Neuronal stem cell (in vitro differentiated cells): Measurements from ENCODE around the gene LHX6. TPM values are rescaled to one million over a fixed set of nuclear protein-coding genes. Genes with fewer than 3 reads are reported as not detected.
A peak's percentile ranks its signal among the peaks of the same experiment; 100 is the strongest.

ENCODE experiments used
- DNase-seq: peaks from one replicate; pipeline ENCODE4 v3.0.0-alpha.2; 2013; ENCODE audit warnings: low spot score
- H2AFZ ChIP-seq: one replicate; pipeline ENCODE4 v1.6.1; 2013; ENCODE audit warnings: mild to moderate bottlenecking, low read length, inconsistent platforms
- H2AK5ac ChIP-seq: 2 replicates; pipeline ENCODE4 v1.6.1; 2013; ENCODE audit warnings: low read depth, mild to moderate bottlenecking, inconsistent platforms, low read length, moderate library complexity, mixed read lengths
- H2BK120ac ChIP-seq: 2 replicates; pipeline ENCODE4 v1.6.1; 2013; ENCODE audit warnings: low read depth, mild to moderate bottlenecking, inconsistent platforms, low read length, moderate library complexity, mixed read lengths
- H2BK12ac ChIP-seq: one replicate; pipeline ENCODE4 v1.6.1; 2013; ENCODE audit warnings: low read length, inconsistent platforms
- H2BK15ac ChIP-seq: 2 replicates; pipeline ENCODE4 v1.6.1; 2013; ENCODE audit warnings: mild to moderate bottlenecking, low read length, inconsistent platforms, mixed read lengths
- H2BK5ac ChIP-seq: one replicate; pipeline ENCODE4 v1.6.1; 2013; ENCODE audit warnings: inconsistent platforms, mild to moderate bottlenecking, low read length, moderate library complexity
- H3K14ac ChIP-seq: one replicate; pipeline ENCODE4 v1.6.1; 2013; ENCODE audit warnings: low read length, inconsistent platforms
- H3K18ac ChIP-seq: 2 replicates; pipeline ENCODE4 v1.6.1; 2013; ENCODE audit warnings: low read length, inconsistent platforms
- H3K23ac ChIP-seq: 2 replicates; pipeline ENCODE4 v1.6.1; 2013; ENCODE audit warnings: low read depth, mild to moderate bottlenecking, mixed read lengths, low read length, inconsistent platforms; ENCODE audit not compliant: poor library complexity
- H3K27ac ChIP-seq: replicated peaks from 3 replicates; pipeline ENCODE4 v1.5.1; 2013; ENCODE audit warnings: low read length, inconsistent platforms
- H3K27me3 ChIP-seq, 3 experiments: 2 replicates each; pipeline ENCODE4 v1.6.1; 2013; ENCODE audit warnings: low read length in 3 of 3, mild to moderate bottlenecking in 2 of 3, inconsistent platforms in 1 of 3, low read depth in 1 of 3, mixed read lengths in 1 of 3, moderate library complexity in 1 of 3; ENCODE audit not compliant: control insufficient read depth in 3 of 3, insufficient read depth in 3 of 3
- H3K36me3 ChIP-seq, 2 donors: replicated peaks in 1 of 2; 2 replicates each; pipeline ENCODE4 v1.6.1; 2013; ENCODE audit warnings: low read length in 2 of 2; ENCODE audit not compliant: control insufficient read depth in 2 of 2, insufficient read depth in 2 of 2
- H3K4ac ChIP-seq: 2 replicates; pipeline ENCODE4 v1.6.1; 2013; ENCODE audit warnings: inconsistent platforms, mild to moderate bottlenecking, low read length, moderate library complexity
- H3K4me1 ChIP-seq, 2 donors: 1 replicate in 1 of 2; 2 replicates in 1 of 2; pipeline ENCODE4 v1.6.1; 2013; ENCODE audit warnings: low read length in 2 of 2, low read depth in 1 of 2; ENCODE audit not compliant: control insufficient read depth in 2 of 2, insufficient read depth in 1 of 2
- H3K4me2 ChIP-seq: one replicate; pipeline ENCODE4 v1.6.1; 2013; ENCODE audit warnings: mild to moderate bottlenecking, low read length, inconsistent platforms; ENCODE audit not compliant: insufficient read depth, poor library complexity, severe bottlenecking
- H3K4me3 ChIP-seq, 2 donors: 2 replicates each; pipeline ENCODE4 v1.5.1; 2013; ENCODE audit warnings: low read length in 2 of 2, mild to moderate bottlenecking in 2 of 2, inconsistent platforms in 1 of 2, moderate library complexity in 1 of 2
- H3K79me1 ChIP-seq: one replicate; pipeline ENCODE4 v1.6.1; 2013; ENCODE audit warnings: low read depth, mild to moderate bottlenecking, inconsistent platforms, low read length, moderate library complexity
- H3K9ac ChIP-seq: one replicate; pipeline ENCODE4 v1.6.1; 2013; ENCODE audit warnings: mild to moderate bottlenecking, low read depth, low read length, inconsistent platforms; ENCODE audit not compliant: poor library complexity
- H3K9me3 ChIP-seq, 2 donors: replicated peaks in 1 of 2; 2 replicates each; pipeline versions ENCODE3 to v1.6.1; 2013; ENCODE audit warnings: low read length in 2 of 2, mild to moderate bottlenecking in 2 of 2, inconsistent platforms in 1 of 2, low read depth in 1 of 2, mixed read lengths in 1 of 2, moderate library complexity in 1 of 2; ENCODE audit not compliant: control insufficient read depth in 2 of 2, insufficient read depth in 1 of 2
- H4K8ac ChIP-seq: one replicate; pipeline ENCODE4 v1.6.1; 2013; ENCODE audit warnings: low read depth, mild to moderate bottlenecking, inconsistent platforms, low read length, moderate library complexity
- H4K91ac ChIP-seq: one replicate; pipeline ENCODE4 v1.6.1; 2013; ENCODE audit warnings: low read length, low read depth, mild to moderate bottlenecking, inconsistent platforms; ENCODE audit not compliant: poor library complexity
- WGBS, 2 donors: extraction: QIAGEN DNeasy Blood & Tissue Kit; methylation state at CpG; one replicate each; pipeline ENCODE4 v1.1.7; 2013; ENCODE audit warnings: missing lambda C conversion rate in 2 of 2, mixed read lengths in 1 of 2; ENCODE audit not compliant: insufficient read length in 2 of 2, insufficient replicate concordance in 1 of 2; ENCODE audit errors: extremely low coverage in 2 of 2; 5-methylcytosine and 5-hydroxymethylcytosine counted together
- polyA plus RNA-seq, 2 experiments: library from polyadenylated mRNA; stranded (reverse); fragments of 200-250 nt; gene quantifications; one replicate each; pipeline ENCODE4 v1.2.3, GENCODE V29; 2013

The LHX6 gene
- polyA plus RNA-seq (2013, experiment 1 of 2), result 0.04 TPM
- polyA plus RNA-seq (2013, experiment 2 of 2), result 0.12 TPM

- H3K9ac ChIP-seq, result peak within 1 kb of the TSS; percentile 27
- no peak within 1 kb of the TSS for H3K14ac ChIP-seq
- H2BK15ac ChIP-seq, result no peak within 1 kb of the TSS
- peak within 1 kb of the TSS; percentile 59 for H3K4me2 ChIP-seq
- H3K4ac ChIP-seq, result no peak within 1 kb of the TSS
- H3K18ac ChIP-seq, result no peak within 1 kb of the TSS
- peaks cover 5 to 11% of the 10 kb centered on the region in 2 donors for H3K4me1 ChIP-seq
- H2BK5ac ChIP-seq, result no peak within 1 kb of the TSS
- no peaks in the 10 kb centered on the region for H3K36me3 ChIP-seq
- WGBS, 2 donors, result no CpG with 5 or more reads among the region's 70 CpGs
- no peak for DNase-seq
- no peak within 1 kb of the TSS for H4K8ac ChIP-seq
- H3K4me3 ChIP-seq, result peak within 1 kb of the TSS; percentile 16 to 62
- H3K27ac ChIP-seq, result no peak within 1 kb of the TSS
- no peak within 1 kb of the TSS for H2AK5ac ChIP-seq
- peak within 1 kb of the TSS; percentile 25 for H3K23ac ChIP-seq
- H2AFZ ChIP-seq, result peak within 1 kb of the TSS; percentile 81
- peaks cover 45 to 97% (median 86%) of the 10 kb centered on the region in 3 experiments for H3K27me3 ChIP-seq
- H3K79me1 ChIP-seq, result no peaks in the 10 kb centered on the region
- no peak within 1 kb of the TSS for H2BK12ac ChIP-seq
- H2BK120ac ChIP-seq, result no peak within 1 kb of the TSS
- peaks cover 0 to 3% of the 10 kb centered on the region in 2 donors for H3K9me3 ChIP-seq
- H4K91ac ChIP-seq, result no peak within 1 kb of the TSS
These were observed at the start of gene LHX6 for GRCh38 chr9:122228568-122229484. TSS of gene LHX6 (minus strand) at chr9:122228957. CDS start at chr9:122228740, 217 bp downstream.

- no peaks in the 10 kb centered on the region for H3K27me3 ChIP-seq
- H3K23ac ChIP-seq, result no peak overlapping the region
- H3K4me2 ChIP-seq, result no peak overlapping the region
- no peak overlapping the region for H2BK5ac ChIP-seq
- H3K27ac ChIP-seq, result no peak overlapping the region
- no peak overlapping the region for H3K9ac ChIP-seq
- no peak overlapping the region for H2AFZ ChIP-seq
- WGBS, 2 donors, result no CpG with 5 or more reads among the region's 10 CpGs
- no peak overlapping the region for H3K14ac ChIP-seq
- H3K36me3 ChIP-seq, result peaks cover 3 to 60% of the 10 kb centered on the region in 2 donors
- H2BK15ac ChIP-seq, result no peak overlapping the region
- no peak overlapping the region for H3K18ac ChIP-seq
- H4K91ac ChIP-seq, result no peak overlapping the region
- peaks cover 0 to 2% of the 10 kb centered on the region in 2 donors for H3K4me1 ChIP-seq
- no peak overlapping the region for H2BK120ac ChIP-seq
- H3K9me3 ChIP-seq, result peaks cover 5 to 25% of the 10 kb centered on the region in 2 donors
- DNase-seq, result no peak
- H3K79me1 ChIP-seq, result peaks cover 4% of the 10 kb centered on the region
- no peak overlapping the region for H2AK5ac ChIP-seq
- no peak overlapping the region for H3K4ac ChIP-seq
- no peak overlapping the region for H2BK12ac ChIP-seq
- no peak overlapping the region for H4K8ac ChIP-seq
- no peak overlapping the region for H3K4me3 ChIP-seq
These were observed 48.6 kb upstream of the LHX6 start for GRCh38 chr9:122277285-122277897.

- no peak overlapping the region for H3K4me3 ChIP-seq
- H3K18ac ChIP-seq, result no peak overlapping the region
- no peak overlapping the region for H3K4me2 ChIP-seq
- peaks cover 4% of the 10 kb centered on the region for H3K79me1 ChIP-seq
- no peak overlapping the region for H2BK5ac ChIP-seq
- H3K4me1 ChIP-seq, result no peaks in the 10 kb centered on the region
- no CpG with 5 or more reads among the region's 7 CpGs for WGBS, 2 donors
- no peak overlapping the region for H3K4ac ChIP-seq
- H3K27ac ChIP-seq, result no peak overlapping the region
- H3K36me3 ChIP-seq, result peaks cover 4 to 59% of the 10 kb centered on the region in 2 donors
- H2AFZ ChIP-seq, result no peak overlapping the region
- no peaks in the 10 kb centered on the region for H3K27me3 ChIP-seq
- no peak overlapping the region for H3K14ac ChIP-seq
- H2BK15ac ChIP-seq, result no peak overlapping the region
- H4K91ac ChIP-seq, result no peak overlapping the region
- H4K8ac ChIP-seq, result no peak overlapping the region
- H2AK5ac ChIP-seq, result no peak overlapping the region
- no peak overlapping the region for H2BK12ac ChIP-seq
- no peak overlapping the region for H3K9ac ChIP-seq
- H2BK120ac ChIP-seq, result no peak overlapping the region
- H3K9me3 ChIP-seq, result peaks cover 5 to 25% of the 10 kb centered on the region in 2 donors
- no peak overlapping the region for H3K23ac ChIP-seq
- DNase-seq, result no peak
These were observed 47.3 kb upstream of the LHX6 start for GRCh38 chr9:122276096-122276495.

- WGBS, 2 donors, result no CpG with 5 or more reads among the region's 2 CpGs
- no peak overlapping the region for H4K8ac ChIP-seq
- no peak overlapping the region for H2AFZ ChIP-seq
These were observed 45.3 kb upstream of the LHX6 start for GRCh38 chr9:122274055-122274454.

More at GRCh38 chr9:122274055-122274454, 45.3 kb upstream of the LHX6 start:
- Histone ChIP-seq H3K23ac (no peak overlapping the region), H3K79me1 (peaks cover 4% of the 10 kb centered on the region), H3K4me3 (no peak overlapping the region), H3K4me1 (no peaks in the 10 kb centered on the region), H3K27me3 (no peaks in the 10 kb centered on the region), H3K9ac (no peak overlapping the region), H3K27ac (no peak overlapping the region), H3K4me2 (no peak overlapping the region), H2BK15ac (no peak overlapping the region), H2AK5ac (no peak overlapping the region), H3K4ac (no peak overlapping the region), H2BK120ac (no peak overlapping the region), H2BK12ac (no peak overlapping the region), H3K18ac (no peak overlapping the region), H3K9me3 (peaks cover 5 to 25% of the 10 kb centered on the region in 2 donors), H2BK5ac (no peak overlapping the region), H3K14ac (no peak overlapping the region), H3K36me3 (peaks cover 3 to 49% of the 10 kb centered on the region in 2 donors), H4K91ac (no peak overlapping the region)
- DNase-seq, result no peak
